ENCODE data around the gene ABCA5. TPM values are rescaled to one million over a fixed set of nuclear protein-coding genes. Genes with fewer than 3 reads are reported as not detected.

Gene ABCA5
- polyA plus RNA-seq, 3 donors = 0.50 to 3.1 (median 0.73) TPM

DNA sequence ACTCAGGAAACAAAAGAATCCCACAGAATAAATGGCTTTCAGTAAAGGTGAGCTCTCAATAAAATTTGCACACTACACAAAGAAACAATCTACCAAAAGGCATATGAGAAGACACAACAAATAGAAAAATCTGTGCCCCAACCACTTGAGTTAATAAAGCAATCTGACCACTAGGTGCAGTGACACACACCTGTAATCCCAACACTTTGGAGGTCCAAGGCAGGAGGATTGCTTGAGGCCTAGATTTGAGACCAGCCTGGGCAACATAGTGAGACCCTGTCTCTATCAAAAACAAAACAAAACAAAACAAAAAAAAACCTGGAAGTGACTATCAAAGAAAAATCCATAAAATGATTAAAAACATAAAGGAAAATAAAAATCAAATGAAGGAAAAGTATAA is 9.6 kb upstream of the ABCA5 start:
- Histone ChIP-seq H4K20me1 (ENCODE audit: insufficient read depth, low read length) (no peaks in the 10 kb centered on the region), H3K27me3 (ENCODE audit: control insufficient read depth in 2 of 2, insufficient read depth in 2 of 2, low read length in 2 of 2) (peaks cover 0 to 6% of the 10 kb centered on the region in 2 donors), H3K79me2 (ENCODE audit: insufficient read depth, low read length) (no peaks in the 10 kb centered on the region), H3K9me3 (replicated peaks in 1 of 2; ENCODE audit: control insufficient read depth in 1 of 2, insufficient read depth in 1 of 2, low read length in 2 of 2) (no peaks in the 10 kb centered on the region), H3K4me1 (ENCODE audit: control insufficient read depth in 1 of 2, insufficient read depth in 2 of 2, low read length in 2 of 2) (no peaks in the 10 kb centered on the region), H3K36me3 (replicated peaks in 1 of 2; ENCODE audit: control insufficient read depth in 1 of 2, insufficient read depth in 2 of 2, low read length in 2 of 2) (no peaks in the 10 kb centered on the region), H2AFZ (ENCODE audit: insufficient read depth, low read depth, low read length, poor library complexity, severe bottlenecking) (no peak overlapping the region), H3K4me3 (replicated peaks in 1 of 3; ENCODE audit: low read depth in 2 of 3, low read length in 3 of 3) (no peak overlapping the region), H3K27ac (ENCODE audit: low read depth in 1 of 2, low read length in 2 of 2) (no peak overlapping the region), H3K4me2 (replicated peaks; ENCODE audit: extremely low read depth, low read length, poor library complexity, severe bottlenecking) (no peak overlapping the region), H3K9ac (ENCODE audit: insufficient read depth, low read length, poor library complexity, severe bottlenecking) (no peak overlapping the region)
- no peak for DNase-seq
- no peak overlapping the region for H3K27ac Mint-ChIP-seq
- peaks cover 0 to 5% (median 3%) of the 10 kb centered on the region in 3 donors for H3K27me3 Mint-ChIP-seq (ENCODE audit: low read depth in 3 of 3)
- peaks cover 0 to 5% (median 0%) of the 10 kb centered on the region in 7 donors for H3K9me3 Mint-ChIP-seq
- no peak for TF ChIP-seq CTCF (IDR thresholded peaks at IDR 0.05)
- H3K4me1 Mint-ChIP-seq = no peaks in the 10 kb centered on the region
- no peak overlapping the region for H3K4me3 Mint-ChIP-seq
- intact Hi-C loops (cut with micrococcal nuclease) = no loop called here
- H3K36me3 Mint-ChIP-seq = no peaks in the 10 kb centered on the region

DNA sequence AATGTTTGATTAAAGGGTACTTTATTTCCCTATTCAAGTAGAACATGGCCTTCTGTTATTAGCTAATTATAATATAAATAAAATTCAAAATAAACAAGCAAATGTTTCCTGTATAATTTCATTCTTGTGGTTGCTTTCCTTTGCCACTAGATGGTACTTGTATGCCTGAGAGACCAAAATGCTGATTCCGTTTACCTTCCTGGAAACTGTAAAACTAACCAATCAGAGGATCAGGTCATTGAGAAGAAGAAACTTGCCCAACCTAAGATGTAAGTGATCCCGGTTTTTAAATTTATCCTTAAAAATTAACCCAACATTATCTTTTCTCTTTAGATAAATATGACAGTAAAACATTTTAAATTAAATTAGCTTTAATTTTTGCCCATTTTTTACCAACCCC is 8.1 kb upstream of the ABCA5 start:
- Histone ChIP-seq H3K4me1 (ENCODE audit: control insufficient read depth in 1 of 2, insufficient read depth in 2 of 2, low read length in 2 of 2) (no peaks in the 10 kb centered on the region), H3K4me3 (replicated peaks in 1 of 3; ENCODE audit: low read depth in 2 of 3, low read length in 3 of 3) (no peak overlapping the region), H3K4me2 (replicated peaks; ENCODE audit: extremely low read depth, low read length, poor library complexity, severe bottlenecking) (no peak overlapping the region), H3K27ac (ENCODE audit: low read depth in 1 of 2, low read length in 2 of 2) (no peak overlapping the region), H3K9me3 (replicated peaks in 1 of 2; ENCODE audit: control insufficient read depth in 1 of 2, insufficient read depth in 1 of 2, low read length in 2 of 2) (no peaks in the 10 kb centered on the region), H4K20me1 (ENCODE audit: insufficient read depth, low read length) (no peaks in the 10 kb centered on the region), H3K36me3 (replicated peaks in 1 of 2; ENCODE audit: control insufficient read depth in 1 of 2, insufficient read depth in 2 of 2, low read length in 2 of 2) (no peaks in the 10 kb centered on the region), H3K27me3 (ENCODE audit: control insufficient read depth in 2 of 2, insufficient read depth in 2 of 2, low read length in 2 of 2) (peaks cover 0 to 6% of the 10 kb centered on the region in 2 donors), H2AFZ (ENCODE audit: insufficient read depth, low read depth, low read length, poor library complexity, severe bottlenecking) (no peak overlapping the region), H3K9ac (ENCODE audit: insufficient read depth, low read length, poor library complexity, severe bottlenecking) (no peak overlapping the region), H3K79me2 (ENCODE audit: insufficient read depth, low read length) (no peaks in the 10 kb centered on the region)
- Mint-ChIP-seq H3K4me1 (no peaks in the 10 kb centered on the region), H3K9me3 (peaks cover 0 to 5% (median 0%) of the 10 kb centered on the region in 7 donors), H3K27me3 (ENCODE audit: low read depth in 3 of 3) (peaks cover 0 to 7% (median 3%) of the 10 kb centered on the region in 3 donors), H3K36me3 (no peaks in the 10 kb centered on the region), H3K27ac (no peak overlapping the region), H3K4me3 (no peak overlapping the region)
- WGBS (ENCODE audit: insufficient coverage) = 0% methylated on average over 1 of the region's 2 CpGs
- peak in 2 of 3 donors; percentile 2 to 10 for DNase-seq
- peak; percentile 28 for TF ChIP-seq CTCF (IDR thresholded peaks at IDR 0.05)
- intact Hi-C loops (cut with micrococcal nuclease) = no loop called here

Measured in CD14-positive monocyte (primary cell).